ENCODE measurements around the gene GPRIN1. TPM values are rescaled to one million over a fixed set of nuclear protein-coding genes. Genes with fewer than 3 reads are reported as not detected.

Gene GPRIN1
- total RNA-seq, 1 donor = 7.1 TPM

GRCh38 chr5:176653401-176654385 is 43.7 kb upstream of the GPRIN1 start:
- peak; percentile 20 for DNase-seq (ENCODE audit: low read depth)
- no peak for TF ChIP-seq CTCF (IDR thresholded peaks at IDR 0.05; ENCODE audit: insufficient read depth, low read length)
- no peak overlapping the region for H3K4me3 ChIP-seq (ENCODE audit: low read depth, low read length)

- peak; percentile 16 for DNase-seq (ENCODE audit: low read depth)
- no peak overlapping the region for H3K4me3 ChIP-seq (ENCODE audit: low read depth, low read length)
- no peak for TF ChIP-seq CTCF (IDR thresholded peaks at IDR 0.05; ENCODE audit: insufficient read depth, low read length)
Observed at GRCh38 chr5:176652136-176652535, 42.2 kb upstream of the GPRIN1 start.

- TF ChIP-seq CTCF (IDR thresholded peaks at IDR 0.05; ENCODE audit: insufficient read depth, low read length) = no peak
- H3K4me3 ChIP-seq (ENCODE audit: low read depth, low read length) = no peak overlapping the region
- DNase-seq (ENCODE audit: low read depth) = no peak
Observed at GRCh38 chr5:176651472-176651980, 41.6 kb upstream of the GPRIN1 start.

- DNase-seq (ENCODE audit: low read depth) = peak; percentile 10
- no peak for TF ChIP-seq CTCF (IDR thresholded peaks at IDR 0.05; ENCODE audit: insufficient read depth, low read length)
- no peak overlapping the region for H3K4me3 ChIP-seq (ENCODE audit: low read depth, low read length)
Observed at GRCh38 chr5:176650354-176650884, 40.5 kb upstream of the GPRIN1 start.

GRCh38 chr5:176648474-176649194 is 38.7 kb upstream of the GPRIN1 start:
- no peak for DNase-seq (ENCODE audit: low read depth)
- no peak for TF ChIP-seq CTCF (IDR thresholded peaks at IDR 0.05; ENCODE audit: insufficient read depth, low read length)

GRCh38 chr5:176647843-176648473 is 38.0 kb upstream of the GPRIN1 start:
- H3K4me3 ChIP-seq (ENCODE audit: low read depth, low read length) = peak overlapping the region; percentile 88
- TF ChIP-seq CTCF (IDR thresholded peaks at IDR 0.05; ENCODE audit: insufficient read depth, low read length) = no peak
- DNase-seq (ENCODE audit: low read depth) = peak; percentile 16

More at GRCh38 chr5:176648474-176649194, 38.7 kb upstream of the GPRIN1 start:
- peak overlapping the region; percentile 88 for H3K4me3 ChIP-seq (ENCODE audit: low read depth, low read length)

All from fibroblast of the aortic adventitia (primary cell).